WTC11 (cell line): Measurements from ENCODE around the gene GSG1L2. TPM values are rescaled to one million over a fixed set of nuclear protein-coding genes. Genes with fewer than 3 reads are reported as not detected.

ENCODE experiments used
- ATAC-seq: fragments of 200-7000 bp; cut with Tn5 transposase; 2 replicates; pipeline ENCODE4 v1.10.0; 2021; ENCODE audit warnings: mild to moderate bottlenecking, moderate library complexity
- CTCF ChIA-PET: fragments of 300-600 bp; sonication (Branson Sonifier 250); formaldehyde crosslinking; loops from one replicate; lab custom pipeline; 2021; ENCODE audit warnings: antibody characterized with exemption; lab: Charles Lee
- POLR2A ChIA-PET: fragments of 350-600 bp; sonication (Branson Sonifier 250); formaldehyde crosslinking; loops from one replicate; lab custom pipeline; 2021; ENCODE audit warnings: antibody characterized with exemption; lab: Charles Lee
- DNase-seq: peaks from one replicate; pipeline ENCODE4 v3.0.0; 2021; ENCODE audit warnings: low spot score
- H3K27ac Mint-ChIP-seq: 2 replicates; pipeline ENCODE4 v1.8.0; 2021; ENCODE audit warnings: mixed read lengths
- H3K27me3 Mint-ChIP-seq: 2 replicates; pipeline ENCODE4 v1.8.0; 2021; ENCODE audit warnings: low read depth, mild to moderate bottlenecking, moderate library complexity, mixed read lengths
- H3K36me3 Mint-ChIP-seq: 2 replicates; pipeline ENCODE4 v1.8.0; 2021; ENCODE audit warnings: mixed read lengths
- H3K4me1 Mint-ChIP-seq: 2 replicates; pipeline ENCODE4 v1.8.0; 2022; ENCODE audit warnings: mixed read lengths
- H3K4me3 Mint-ChIP-seq: 2 replicates; pipeline ENCODE4 v1.8.0; 2021; ENCODE audit warnings: mild to moderate bottlenecking, moderate library complexity, mixed read lengths
- H3K9me3 Mint-ChIP-seq: 2 replicates; pipeline ENCODE4 v1.8.0; 2021; ENCODE audit warnings: mixed read lengths
- AFF4 ChIP-seq: sonication (generic); formaldehyde crosslinking; IDR thresholded peaks from 2 replicates; pipeline ENCODE4 v1.8.1; 2023; ENCODE audit warnings: mild to moderate bottlenecking, missing genetic modification reagents, borderline replicate concordance
- ATF2 ChIP-seq: sonication (generic); formaldehyde crosslinking; IDR thresholded peaks from 2 replicates; pipeline ENCODE4 v1.8.1; 2022; ENCODE audit warnings: low read depth, missing genetic modification reagents, borderline replicate concordance
- CTCF ChIP-seq: fragments of 200-600 bp; IDR thresholded peaks from 2 replicates; pipeline ENCODE4 v1.8.0; 2022; ENCODE audit warnings: antibody characterized with exemption
- E2F5 ChIP-seq: sonication (generic); formaldehyde crosslinking; IDR thresholded peaks from 2 replicates; pipeline ENCODE4 v1.8.1; 2022; ENCODE audit warnings: mild to moderate bottlenecking, moderate library complexity, missing genetic modification reagents
- ELF4 ChIP-seq: sonication (generic); formaldehyde crosslinking; IDR thresholded peaks from 2 replicates; pipeline ENCODE4 v1.8.1; 2022; ENCODE audit warnings: low read depth, mild to moderate bottlenecking, moderate library complexity, missing genetic modification reagents
- ESRRA ChIP-seq: sonication (generic); formaldehyde crosslinking; IDR thresholded peaks from 2 replicates; pipeline ENCODE4 v1.8.1; 2022; ENCODE audit warnings: mild to moderate bottlenecking, missing genetic modification reagents, borderline replicate concordance
- ETV6 ChIP-seq: sonication (generic); formaldehyde crosslinking; IDR thresholded peaks from 2 replicates; pipeline ENCODE4 v1.8.1; 2022; ENCODE audit warnings: mild to moderate bottlenecking, missing genetic modification reagents
- JUN ChIP-seq: sonication (generic); formaldehyde crosslinking; IDR thresholded peaks from 2 replicates; pipeline ENCODE4 v1.8.0; 2023; ENCODE audit warnings: mild to moderate bottlenecking, missing genetic modification reagents
- NR2C2 ChIP-seq: sonication (generic); formaldehyde crosslinking; IDR thresholded peaks from 2 replicates; pipeline ENCODE4 v1.8.0; 2022; ENCODE audit warnings: mild to moderate bottlenecking, missing genetic modification reagents
- SP1 ChIP-seq: sonication (generic); formaldehyde crosslinking; conservative IDR thresholded peaks from 2 replicates; pipeline ENCODE4 v1.8.1; 2022; ENCODE audit warnings: missing genetic modification reagents
- TCF7 ChIP-seq: sonication (generic); formaldehyde crosslinking; IDR thresholded peaks from 2 replicates; pipeline ENCODE4 v1.8.0; 2022; ENCODE audit warnings: mild to moderate bottlenecking, low read depth, missing genetic modification reagents, moderate library complexity
- TP53 ChIP-seq: sonication (generic); formaldehyde crosslinking; IDR thresholded peaks from 2 replicates; pipeline ENCODE4 v1.8.1; 2023; ENCODE audit warnings: mild to moderate bottlenecking, missing genetic modification reagents
- ZBTB43 ChIP-seq: sonication (generic); formaldehyde crosslinking; IDR thresholded peaks from 2 replicates; pipeline ENCODE4 v1.8.1; 2023; ENCODE audit warnings: mild to moderate bottlenecking, missing genetic modification reagents
- ZNF219 ChIP-seq: sonication (generic); formaldehyde crosslinking; IDR thresholded peaks from 2 replicates; pipeline ENCODE4 v1.8.0; 2023; ENCODE audit warnings: missing genetic modification reagents, mild to moderate bottlenecking, borderline replicate concordance
- ZNF512 ChIP-seq: sonication (generic); formaldehyde crosslinking; IDR thresholded peaks from 2 replicates; pipeline ENCODE4 v1.8.1; 2022; ENCODE audit warnings: missing genetic modification reagents, borderline replicate concordance
- total RNA-seq: library from RNA; stranded (reverse); gene quantifications from 3 replicates; pipeline ENCODE4 v1.2.3, GENCODE V29; 2021

Gene GSG1L2
- total RNA-seq, 1 experiment from 2014 or later, result not detected

GRCh38 chr17:9824094-9824493 is 2.2 kb upstream of the GSG1L2 start (continued):
- TF ChIP-seq AFF4 (CRISPR knock-in tag) (no peak), JUN (no peak), TP53 (CRISPR knock-in tag) (no peak), ZBTB43 (CRISPR knock-in tag) (no peak), CTCF (no peak), ZNF219 (CRISPR knock-in tag) (no peak), E2F5 (CRISPR knock-in tag) (no peak), TCF7 (CRISPR knock-in tag) (no peak), SP1 (CRISPR knock-in tag) (no peak)

GRCh38 chr17:9820448-9820847 is 1.4 kb downstream of the GSG1L2 start:
- Mint-ChIP-seq H3K27me3 (no peaks in the 10 kb centered on the region; the same call in 1 of the 2 replicates), H3K36me3 (no peaks in the 10 kb centered on the region), H3K9me3 (peaks cover 4% of the 10 kb centered on the region), H3K27ac (no peak overlapping the region), H3K4me3 (no peak overlapping the region), H3K4me1 (no peaks in the 10 kb centered on the region)
- CTCF ChIA-PET, result interaction anchor here (1.2 kb wide), 1 partner anchor 69 kb away, joined by 4 read pairs; no protein-coding TSS in a partner anchor
- TF ChIP-seq ESRRA (CRISPR knock-in tag), result no peak
- no peak for TF ChIP-seq ATF2 (CRISPR knock-in tag)
- no peak for TF ChIP-seq ELF4 (CRISPR knock-in tag)
- no peak for TF ChIP-seq ETV6
- no peak for TF ChIP-seq ZNF512 (CRISPR knock-in tag)
- TF ChIP-seq NR2C2, result no peak
- ATAC-seq (no peak), DNase-seq (no peak)
- POLR2A ChIA-PET, result no interaction called here
